Smooth muscle cell (in vitro differentiated cells): ENCODE data around the gene CIB4. TPM values are rescaled to one million over a fixed set of nuclear protein-coding genes. Genes with fewer than 3 reads are reported as not detected.

Experiments used
- DNase-seq: peaks from one replicate; lab custom pipeline; 2025; ENCODE audit not compliant: unreplicated experiment; lab: John Stamatoyannopoulos, UW
- H2AFZ ChIP-seq: fragments of 200-600 bp; sonication (generic); 2 replicates; pipeline ENCODE4 v1.6.0; 2016; ENCODE audit warnings: antibody characterized with exemption, low read depth, mild to moderate bottlenecking
- H3F3A ChIP-seq: fragments of 200-600 bp; sonication (generic); 2 replicates; pipeline ENCODE4 v1.6.0; 2017; ENCODE audit warnings: antibody characterized with exemption, low read depth
- H3K27ac ChIP-seq: fragments of 200-600 bp; sonication (generic); 2 replicates; pipeline ENCODE4 v1.5.1; 2016; ENCODE audit warnings: low read depth, mild to moderate bottlenecking
- H3K27me3 ChIP-seq: fragments of 200-600 bp; sonication (generic); 2 replicates; pipeline ENCODE4 v1.6.1; 2016; ENCODE audit warnings: low read depth, mild to moderate bottlenecking
- H3K36me3 ChIP-seq: fragments of 200-600 bp; sonication (generic); 2 replicates; pipeline ENCODE4 v1.5.1; 2016; ENCODE audit warnings: low read depth
- H3K4me1 ChIP-seq: fragments of 200-600 bp; sonication (generic); 2 replicates; pipeline ENCODE4 v1.5.1; 2016; ENCODE audit warnings: low read depth
- H3K4me2 ChIP-seq: fragments of 200-600 bp; sonication (generic); 2 replicates; pipeline ENCODE4 v1.6.0; 2016; ENCODE audit warnings: mild to moderate bottlenecking
- H3K4me3 ChIP-seq: fragments of 200-600 bp; sonication (generic); 2 replicates; pipeline ENCODE4 v1.5.1; 2016; ENCODE audit warnings: mild to moderate bottlenecking
- H3K79me2 ChIP-seq: fragments of 200-600 bp; sonication (generic); 2 replicates; pipeline ENCODE4 v1.6.0; 2016; ENCODE audit warnings: low read depth, mild to moderate bottlenecking
- H3K9ac ChIP-seq: fragments of 200-600 bp; sonication (generic); 2 replicates; pipeline ENCODE4 v1.6.0; 2016; ENCODE audit warnings: low read depth
- H3K9me3 ChIP-seq: fragments of 200-600 bp; sonication (generic); replicated peaks from 2 replicates; pipeline ENCODE4 v1.5.1; 2016; ENCODE audit warnings: low read depth
- H4K20me1 ChIP-seq: fragments of 200-600 bp; sonication (generic); 2 replicates; pipeline ENCODE4 v1.6.0; 2016; ENCODE audit warnings: low read depth
- CTCF ChIP-seq: fragments of 200-600 bp; sonication (generic); IDR thresholded peaks from 2 replicates; pipeline ENCODE4 v1.5.1; 2017; ENCODE audit warnings: borderline replicate concordance, mild to moderate bottlenecking, antibody characterized with exemption; ENCODE audit not compliant: insufficient read depth, poor library complexity, severe bottlenecking
- whole genome bisulfite sequencing: methylation state at CpG from one replicate; pipeline ENCODE4 v1.1.7; 2016; ENCODE audit warnings: low lambda C conversion rate; 5-methylcytosine and 5-hydroxymethylcytosine counted together
- polyA plus RNA-seq: library from polyadenylated mRNA; unstranded; fragments of >200 nt; fragmentation: Nextera tagmentation; extraction: Ambion mirVana; gene quantifications from 2 replicates; pipeline ENCODE4 v1.2.1, GENCODE V29; 2016
- total RNA-seq: library from RNA; depleted of rRNA; stranded (reverse); fragments of >200 nt; gene quantifications from 2 replicates; pipeline ENCODE4 v1.2.3, GENCODE V29; 2014

CIB4 gene
- total and polyA plus RNA-seq, 2 experiments from 2014 or later, result not detected

GRCh38 chr2:26574066-26574899, 66.9 kb downstream of the CIB4 start:
- 93% methylated on average over 15 of the region's 15 CpGs for WGBS
- Histone ChIP-seq H3F3A (no peaks in the 10 kb centered on the region), H3K4me1 (no peaks in the 10 kb centered on the region), H3K27ac (no peak overlapping the region), H3K4me3 (no peak overlapping the region), H3K79me2 (no peaks in the 10 kb centered on the region), H4K20me1 (no peaks in the 10 kb centered on the region), H3K9me3 (no peaks in the 10 kb centered on the region), H3K4me2 (no peak overlapping the region), H3K36me3 (no peaks in the 10 kb centered on the region), H2AFZ (no peak overlapping the region), H3K27me3 (peaks cover 22% of the 10 kb centered on the region), H3K9ac (no peak overlapping the region)
- DNase-seq, result no peak
- no peak for TF ChIP-seq CTCF

DNA sequence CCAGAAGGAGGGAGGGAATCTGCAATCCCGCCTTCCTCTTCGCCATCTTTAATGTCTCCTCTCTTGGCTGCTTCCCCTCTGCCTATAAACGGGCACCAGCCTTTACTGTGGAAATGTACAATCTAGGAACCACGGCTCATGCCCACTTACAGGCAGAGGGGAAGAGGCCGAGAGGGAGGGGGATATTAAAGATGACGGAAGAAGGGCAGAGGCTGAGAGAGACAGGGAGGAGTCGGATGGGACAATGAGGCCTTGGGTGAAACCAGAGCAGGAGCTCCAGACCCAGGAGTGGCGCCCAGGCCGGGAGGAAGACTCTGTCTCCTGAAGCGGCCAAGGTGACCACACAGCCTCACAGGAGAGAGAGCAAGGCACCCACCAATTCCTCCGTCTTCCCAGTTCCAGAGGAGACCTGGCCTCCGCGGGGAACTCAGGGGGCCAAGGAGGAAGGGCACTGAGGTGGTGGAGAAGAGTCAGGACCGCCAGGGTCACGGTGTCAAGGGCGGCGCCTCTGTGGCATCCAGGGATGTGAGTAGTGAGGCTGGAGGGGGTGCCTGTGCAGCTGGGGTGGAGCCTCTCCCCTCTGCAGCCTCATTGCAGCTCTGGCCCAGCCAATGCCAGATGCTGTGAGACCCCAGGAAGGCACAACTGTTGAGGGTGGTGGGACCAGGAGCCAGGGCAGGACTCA, 67.8 kb downstream of the CIB4 start:
- DNase-seq, result no peak
- Histone ChIP-seq H2AFZ (no peak overlapping the region), H3K4me2 (no peak overlapping the region), H3K36me3 (no peaks in the 10 kb centered on the region), H3K4me3 (no peak overlapping the region), H3K9me3 (no peaks in the 10 kb centered on the region), H3K27ac (no peak overlapping the region), H4K20me1 (no peaks in the 10 kb centered on the region), H3K9ac (no peak overlapping the region), H3K27me3 (peaks cover 25% of the 10 kb centered on the region), H3F3A (no peaks in the 10 kb centered on the region), H3K4me1 (no peaks in the 10 kb centered on the region), H3K79me2 (no peaks in the 10 kb centered on the region)
- WGBS, result 95% methylated on average over 17 of the region's 17 CpGs
- no peak for TF ChIP-seq CTCF

DNA sequence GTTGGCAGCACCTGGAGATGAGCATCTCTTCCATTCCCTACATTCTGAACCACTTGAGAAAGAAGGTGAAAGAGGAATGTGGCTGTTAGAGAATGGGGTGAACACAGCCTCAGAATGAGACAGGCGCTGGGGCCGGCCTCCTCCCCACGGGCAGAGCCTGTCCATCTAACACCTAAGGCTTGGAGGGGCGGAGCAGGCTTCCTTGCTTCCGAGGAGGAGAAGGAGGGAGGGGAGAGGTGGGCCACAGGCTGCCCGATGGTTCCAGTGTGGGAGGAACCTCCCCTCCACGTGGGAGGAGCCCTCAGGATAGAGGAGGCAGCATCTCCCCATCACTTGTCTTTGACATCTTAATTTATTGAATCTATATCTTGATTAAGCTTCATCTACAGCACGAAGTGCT, 68.6 kb downstream of the CIB4 start:
- Histone ChIP-seq H2AFZ (no peak overlapping the region), H3K9ac (no peak overlapping the region), H3K36me3 (no peaks in the 10 kb centered on the region), H3K4me2 (no peak overlapping the region), H3K4me1 (peaks cover 4% of the 10 kb centered on the region), H3K4me3 (no peak overlapping the region), H3K9me3 (no peaks in the 10 kb centered on the region), H4K20me1 (no peaks in the 10 kb centered on the region), H3K27ac (no peak overlapping the region), H3K79me2 (no peaks in the 10 kb centered on the region), H3K27me3 (peaks cover 31% of the 10 kb centered on the region), H3F3A (no peaks in the 10 kb centered on the region)
- no peak for TF ChIP-seq CTCF
- WGBS, result 55% methylated on average over 8 of the region's 8 CpGs
- no peak for DNase-seq
